GM21723 (cell line): ENCODE results near the gene PRRT3.
"Not testable (repeated sequence)": the region's sequence is repeated elsewhere in the genome, so short reads cannot be mapped to it uniquely, and the experiment has no call there.

ENCODE experiments used
- ATAC-seq: cut with Tn5 transposase; IDR thresholded peaks from one replicate; pipeline ENCODE4 v1.9.1; 2021; ENCODE audit warnings: mild to moderate bottlenecking, moderate library complexity; ENCODE audit not compliant: unreplicated experiment

The PRRT3 gene

DNA sequence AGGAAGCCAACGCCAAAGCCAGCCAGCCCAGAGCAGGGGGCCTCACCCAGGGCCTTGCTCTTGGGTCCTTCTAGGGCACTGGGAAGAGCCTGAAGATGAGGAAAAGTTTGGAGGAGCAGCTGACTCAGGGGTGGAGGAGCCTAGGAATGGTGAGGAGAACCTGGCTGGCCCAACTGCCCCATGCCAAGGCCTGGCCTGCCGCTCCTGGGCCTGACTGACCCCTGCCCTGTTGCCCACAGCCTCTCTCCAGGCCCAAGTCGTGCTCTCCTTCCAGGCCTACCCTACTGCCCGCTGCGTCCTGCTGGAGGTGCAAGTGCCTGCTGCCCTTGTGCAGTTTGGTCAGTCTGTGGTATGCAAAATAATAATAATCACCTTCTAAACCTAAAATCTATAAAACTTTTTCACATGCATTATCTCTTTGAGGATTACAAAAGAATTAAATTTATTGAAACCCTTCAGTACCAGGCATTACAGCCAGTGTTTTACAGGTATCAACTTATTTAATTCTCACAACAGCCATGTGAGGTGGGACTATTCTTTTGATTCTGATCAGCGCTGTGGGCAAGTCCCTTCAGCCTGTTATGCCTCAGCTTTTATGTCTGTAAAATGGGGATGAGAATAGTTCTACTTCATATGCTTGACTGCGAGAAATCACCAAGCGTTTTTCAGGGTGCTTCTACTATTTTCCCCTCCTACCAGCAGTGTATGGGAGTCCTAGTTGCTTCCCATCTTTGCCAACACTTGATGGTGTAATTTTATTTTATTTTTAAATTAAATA is 33.8 kb downstream of the PRRT3 start:
- no peak for ATAC-seq

DNA sequence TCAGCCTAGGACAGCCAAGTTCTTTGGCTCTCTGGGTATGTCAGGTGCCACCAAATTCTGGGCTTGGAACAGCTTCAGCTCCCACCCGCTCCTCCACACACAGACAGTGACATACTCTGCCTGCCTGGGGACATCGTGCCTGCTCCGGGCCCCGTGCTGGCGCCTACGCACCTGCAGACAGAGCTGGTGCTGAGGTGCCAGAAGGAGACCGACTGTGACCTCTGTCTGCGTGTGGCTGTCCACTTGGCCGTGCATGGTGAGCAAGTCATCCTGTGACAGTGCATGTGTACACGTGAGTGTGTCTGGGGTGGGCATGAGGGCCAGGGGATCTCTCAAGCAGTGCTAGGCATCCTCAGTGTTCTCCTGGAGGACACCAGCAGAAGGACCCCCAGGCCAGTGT is 34.4 kb downstream of the PRRT3 start:
- ATAC-seq, result no peak

DNA sequence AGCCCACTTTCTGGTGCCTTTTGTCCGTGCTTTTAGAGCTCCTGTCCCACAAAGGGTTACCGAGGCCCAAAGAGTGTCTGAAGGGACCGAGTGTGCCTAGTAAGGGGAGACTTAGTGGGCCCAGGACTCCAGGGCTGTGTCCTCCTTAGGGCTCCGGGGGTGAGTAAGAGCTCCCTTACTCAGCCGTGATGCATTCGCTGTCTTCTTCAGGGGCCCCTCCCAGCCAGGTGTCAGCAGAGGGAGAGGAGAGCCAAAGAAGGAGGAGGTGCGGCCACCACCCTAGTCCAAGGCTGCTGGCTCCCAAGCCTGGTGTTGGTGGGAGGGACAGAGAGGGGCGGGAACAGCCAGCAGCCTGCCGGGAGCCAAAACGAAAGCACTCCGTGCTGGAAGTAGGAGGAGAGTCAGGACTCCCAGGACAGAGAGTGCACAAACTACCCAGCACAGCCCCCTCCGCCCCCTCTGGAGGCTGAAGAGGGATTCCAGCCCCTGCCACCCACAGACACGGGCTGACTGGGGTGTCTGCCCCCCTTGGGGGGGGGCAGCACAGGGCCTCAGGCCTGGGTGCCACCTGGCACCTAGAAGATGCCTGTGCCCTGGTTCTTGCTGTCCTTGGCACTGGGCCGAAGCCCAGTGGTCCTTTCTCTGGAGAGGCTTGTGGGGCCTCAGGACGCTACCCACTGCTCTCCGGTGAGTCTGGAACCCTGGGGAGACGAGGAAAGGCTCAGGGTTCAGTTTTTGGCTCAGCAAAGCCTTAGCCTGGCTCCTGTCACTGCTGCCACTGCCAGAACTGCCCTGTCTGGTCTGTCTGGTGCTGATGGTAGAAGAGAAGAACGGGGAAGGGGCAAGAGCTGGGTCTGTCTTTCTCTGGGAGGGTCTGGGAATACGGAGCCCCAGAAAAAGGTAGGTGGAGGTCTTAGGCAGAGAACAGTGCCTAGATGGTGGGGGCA is 35.2 kb downstream of the PRRT3 start, which contains the start of gene IL17RC:
Gene IL17RC (plus strand): TSS at position 365 of the 947 bp plus-strand sequence. CDS start 218 bp downstream, at position 583.
- ATAC-seq, result no peak

DNA sequence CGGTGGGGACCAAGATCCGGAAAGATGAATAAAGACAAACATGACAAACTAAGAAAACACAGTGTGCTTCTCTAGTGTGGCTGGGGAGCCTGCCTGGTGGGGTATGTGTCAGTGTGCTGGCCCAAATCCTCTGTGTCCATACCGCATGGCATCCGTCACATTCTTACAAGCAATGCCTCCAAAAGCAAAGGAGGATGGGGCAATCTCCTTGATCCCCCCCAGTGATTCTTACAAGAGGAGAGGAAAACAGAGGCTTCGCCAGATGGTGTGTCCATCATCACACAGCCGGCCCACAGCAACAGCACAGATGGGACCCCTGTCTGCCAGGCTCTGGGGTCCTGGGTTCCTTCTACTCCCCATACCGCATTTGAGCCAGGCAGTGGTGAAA is 35.9 kb downstream of the PRRT3 start:
- no peak for ATAC-seq

DNA sequence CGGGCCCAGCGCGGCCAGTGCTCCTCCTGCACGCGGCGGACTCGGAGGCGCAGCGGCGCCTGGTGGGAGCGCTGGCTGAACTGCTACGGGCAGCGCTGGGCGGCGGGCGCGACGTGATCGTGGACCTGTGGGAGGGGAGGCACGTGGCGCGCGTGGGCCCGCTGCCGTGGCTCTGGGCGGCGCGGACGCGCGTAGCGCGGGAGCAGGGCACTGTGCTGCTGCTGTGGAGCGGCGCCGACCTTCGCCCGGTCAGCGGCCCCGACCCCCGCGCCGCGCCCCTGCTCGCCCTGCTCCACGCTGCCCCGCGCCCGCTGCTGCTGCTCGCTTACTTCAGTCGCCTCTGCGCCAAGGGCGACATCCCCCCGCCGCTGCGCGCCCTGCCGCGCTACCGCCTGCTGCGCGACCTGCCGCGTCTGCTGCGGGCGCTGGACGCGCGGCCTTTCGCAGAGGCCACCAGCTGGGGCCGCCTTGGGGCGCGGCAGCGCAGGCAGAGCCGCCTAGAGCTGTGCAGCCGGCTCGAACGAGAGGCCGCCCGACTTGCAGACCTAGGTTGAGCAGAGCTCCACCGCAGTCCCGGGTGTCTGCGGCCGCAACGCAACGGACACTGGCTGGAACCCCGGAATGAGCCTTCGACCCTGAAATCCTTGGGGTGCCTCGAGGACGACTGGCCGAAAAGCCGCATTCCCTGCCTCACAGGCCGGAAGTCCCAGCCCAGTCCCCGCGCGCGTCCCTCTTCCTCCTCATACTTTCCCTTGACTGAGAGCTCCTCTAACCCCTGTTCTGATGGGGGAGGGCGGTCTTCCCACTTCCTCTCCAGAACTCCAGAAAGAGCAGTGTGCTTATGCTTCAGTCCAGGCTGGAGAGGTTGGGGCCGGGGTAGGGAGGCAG is 36.7 kb downstream of the PRRT3 start:
- no peak for ATAC-seq

DNA sequence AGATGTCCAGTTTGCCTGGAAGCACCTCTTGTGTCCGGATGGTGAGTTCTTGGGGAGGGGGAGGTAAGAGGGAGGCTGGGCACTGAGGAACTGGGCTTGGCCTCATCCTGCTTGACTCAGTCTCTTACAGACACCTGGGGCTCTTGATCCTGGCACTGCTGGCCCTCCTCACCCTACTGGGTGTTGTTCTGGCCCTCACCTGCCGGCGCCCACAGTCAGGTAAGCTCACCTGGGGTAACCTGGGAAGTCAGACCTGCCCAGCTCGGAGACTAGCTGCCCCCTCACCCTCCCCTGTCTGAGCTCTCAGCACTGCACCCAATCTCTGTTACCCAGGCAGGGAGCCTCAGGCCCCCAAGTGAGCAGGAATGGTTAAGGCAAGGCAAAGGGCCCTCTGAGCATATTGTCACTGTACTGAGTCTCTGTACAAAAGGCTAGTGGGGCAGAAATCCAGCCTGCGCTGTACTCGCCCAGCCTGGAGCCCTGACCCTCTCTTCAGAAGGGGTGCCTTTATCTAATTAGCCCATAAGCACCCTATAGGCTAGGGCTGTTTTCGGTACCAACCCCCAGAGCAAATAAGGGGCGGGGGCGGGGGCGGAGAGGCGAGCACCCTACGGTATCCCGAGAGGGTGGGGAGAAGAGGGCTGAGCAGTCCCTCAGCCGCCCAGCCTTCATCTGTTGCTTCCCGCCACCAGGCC is 37.5 kb downstream of the PRRT3 start:
- no peak for ATAC-seq

DNA sequence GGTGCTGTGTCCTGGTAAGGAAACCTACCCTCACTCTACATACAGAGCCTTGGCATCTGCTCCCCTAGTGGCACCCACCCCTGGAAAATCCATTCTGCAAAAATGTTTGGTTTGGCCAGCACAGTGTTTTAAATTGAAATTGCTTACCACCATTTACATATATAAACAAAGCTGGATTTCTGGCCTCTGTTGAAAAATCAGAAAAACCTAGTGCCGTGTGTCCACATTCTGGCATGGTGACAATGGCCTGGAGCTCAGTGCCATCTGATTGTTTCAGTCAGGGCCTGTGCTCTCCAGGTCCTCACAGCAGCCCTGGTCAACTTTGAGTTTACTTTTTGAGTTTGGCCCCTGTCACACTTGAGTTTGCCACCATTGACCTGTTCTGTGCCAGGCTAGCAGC is 38.2 kb downstream of the PRRT3 start:
- ATAC-seq, result no peak

DNA sequence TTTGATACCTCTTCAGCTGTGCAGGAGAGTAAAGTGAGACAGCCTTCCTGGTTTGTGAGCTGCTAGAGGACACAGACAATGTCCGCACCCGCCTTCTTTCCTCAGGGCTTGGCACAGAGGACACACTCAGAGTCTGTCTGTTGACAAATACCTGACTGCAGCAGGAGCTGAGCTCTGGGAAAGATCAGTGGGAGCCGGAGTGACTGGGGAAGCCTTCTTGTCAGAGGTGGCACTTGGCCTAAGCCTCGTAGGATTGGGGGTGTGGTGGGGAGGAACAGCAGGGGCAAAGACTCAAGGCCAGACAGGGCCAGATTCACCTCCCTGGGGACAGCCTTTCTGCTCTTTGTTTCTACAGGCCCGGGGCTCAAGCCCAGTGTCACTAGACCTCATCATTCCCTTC is 38.6 kb downstream of the PRRT3 start:
- ATAC-seq, result no peak

DNA sequence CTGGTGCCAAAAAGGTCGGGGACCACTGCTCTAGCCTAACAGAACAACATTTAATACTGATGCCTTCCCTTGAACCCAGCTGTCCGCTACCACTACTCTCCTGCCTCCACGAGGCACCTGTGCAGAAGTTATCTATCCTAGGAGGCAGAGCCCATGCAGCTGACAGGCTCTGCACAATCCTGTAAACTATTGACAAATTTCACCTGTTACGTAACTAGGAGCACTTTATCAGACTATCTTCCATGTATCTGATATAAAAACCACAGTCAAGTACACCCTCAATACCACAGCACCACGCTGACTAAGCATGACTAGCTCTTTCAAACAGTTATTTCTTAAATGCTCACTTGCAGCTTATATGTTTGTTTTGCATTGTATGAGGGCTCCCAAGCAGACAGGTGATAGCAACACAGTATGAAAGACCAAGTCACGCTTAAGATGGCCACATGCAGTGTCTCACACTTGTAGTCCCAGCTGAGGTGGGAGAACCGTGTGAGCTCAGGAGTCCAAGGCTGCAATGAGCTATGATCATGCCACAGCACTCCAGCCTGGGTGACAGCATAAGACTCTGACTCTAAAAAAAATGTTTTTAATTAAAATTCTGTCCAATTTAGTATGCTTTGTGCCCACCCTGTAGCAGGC is 39.8 kb downstream of the PRRT3 start:
- ATAC-seq, result no peak

DNA sequence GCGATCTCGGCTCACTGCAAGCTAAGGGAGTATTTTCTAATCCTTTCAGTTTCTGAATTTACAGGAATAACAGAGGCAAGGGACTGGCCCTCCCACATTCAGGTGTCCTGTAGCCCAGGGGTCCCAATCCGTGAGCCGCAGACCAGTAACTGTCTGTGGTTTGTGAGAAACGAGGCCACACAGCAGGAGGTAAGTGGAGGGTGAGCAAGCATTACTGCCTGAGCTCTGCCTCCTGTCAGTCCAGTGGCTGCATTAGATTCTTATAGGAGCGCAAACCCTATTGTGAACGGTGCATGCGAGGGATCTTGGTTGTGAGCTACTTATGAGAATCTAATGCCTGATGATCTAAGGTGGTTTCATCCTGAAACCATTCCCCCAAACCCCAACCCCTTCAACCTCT is 40.3 kb downstream of the PRRT3 start:
- ATAC-seq, result no peak

DNA sequence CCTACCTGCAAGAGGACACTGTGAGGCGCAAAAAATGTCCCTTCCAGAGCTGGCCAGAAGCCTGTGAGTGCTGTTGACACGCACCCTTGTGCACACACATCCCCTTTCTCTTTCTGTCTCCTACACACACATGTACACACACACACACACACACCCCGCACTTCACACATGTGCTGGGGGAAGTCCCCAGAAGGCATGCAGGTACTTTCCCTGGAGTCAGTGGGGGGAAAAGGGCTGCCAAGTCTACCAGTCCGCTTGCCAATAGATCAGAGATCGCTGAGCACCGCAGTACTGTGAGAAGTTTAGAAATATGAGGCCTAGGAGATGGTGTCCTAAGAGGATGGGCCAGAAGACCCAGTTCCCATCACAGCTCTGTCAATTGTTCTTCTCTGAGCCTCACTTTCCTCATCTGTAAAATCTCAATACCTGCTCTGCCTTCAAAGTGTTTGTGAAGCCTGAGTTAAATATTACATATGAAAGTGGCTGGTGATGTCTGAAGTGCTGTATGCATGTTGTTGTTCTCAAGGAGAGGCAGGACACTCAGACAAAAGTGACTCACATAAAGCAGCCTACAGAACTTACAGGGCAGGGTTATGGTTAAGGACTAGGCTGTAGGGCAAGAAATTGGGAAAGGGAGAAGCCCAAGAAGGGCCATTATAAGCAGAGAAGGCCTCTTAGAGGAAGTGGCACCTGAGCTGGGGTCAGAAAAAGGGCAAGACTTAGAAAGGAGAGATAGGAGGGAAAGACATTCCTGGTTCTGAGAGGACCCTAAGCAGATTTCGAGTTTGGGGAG is 42.8 kb downstream of the PRRT3 start:
- ATAC-seq, result no peak

DNA sequence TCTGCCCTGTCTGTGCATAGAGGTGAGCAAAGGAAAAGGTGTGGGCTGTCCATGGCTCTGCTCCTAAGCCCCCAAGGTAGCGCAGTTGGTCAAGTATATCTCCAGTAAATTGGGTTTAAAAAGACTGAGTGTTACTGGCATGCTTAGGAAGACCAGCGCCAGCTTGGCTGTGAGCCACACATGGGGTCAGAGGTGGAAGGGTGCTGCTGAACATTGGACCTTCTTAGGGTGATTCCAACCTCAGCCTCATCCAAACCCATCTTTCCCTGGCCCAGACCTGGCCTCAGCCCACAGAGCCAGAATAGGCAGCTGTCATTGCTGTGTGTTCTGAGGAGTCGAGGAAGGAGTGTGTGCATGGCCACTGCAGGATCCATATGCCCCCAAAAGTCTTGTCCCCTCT is 43.9 kb downstream of the PRRT3 start:
- ATAC-seq, result no peak

DNA sequence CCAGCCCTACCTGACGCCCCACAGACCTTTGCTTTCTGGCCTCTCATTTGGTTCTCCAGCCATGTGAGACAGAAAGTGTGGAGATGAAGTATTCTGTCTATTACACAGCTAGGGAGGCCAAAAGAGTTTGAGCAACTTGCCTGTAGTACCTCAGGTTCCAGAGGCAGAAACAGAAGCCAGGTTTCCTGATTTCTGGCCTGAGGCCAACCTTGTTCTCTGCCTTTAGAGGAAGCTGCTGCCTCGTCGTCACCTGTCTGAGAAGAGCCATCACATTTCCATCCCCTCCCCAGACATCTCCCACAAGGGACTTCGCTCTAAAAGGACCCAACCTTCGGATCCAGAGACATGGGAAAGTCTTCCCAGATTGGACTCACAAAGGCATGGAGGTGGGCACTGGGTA is 45.7 kb downstream of the PRRT3 start:
- no peak for ATAC-seq

DNA sequence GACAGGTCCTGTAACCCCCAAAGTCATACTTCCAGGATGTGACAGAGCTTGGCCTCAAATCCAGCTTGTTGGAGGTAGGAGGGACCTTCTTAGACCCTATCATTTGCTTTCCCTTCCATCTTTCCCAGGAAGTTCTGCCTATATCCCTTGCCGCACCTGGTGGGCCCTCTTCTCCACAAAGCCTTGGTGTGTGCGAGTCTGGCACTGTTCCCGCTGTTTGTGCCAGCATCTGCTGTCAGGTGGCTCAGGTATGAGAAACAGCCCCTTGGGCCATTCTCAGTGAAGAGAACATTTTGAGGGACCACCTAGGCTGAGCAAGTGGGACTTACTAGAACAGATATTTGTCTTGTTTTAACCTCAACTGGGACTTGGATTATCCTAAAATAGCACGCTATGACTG is 48.3 kb downstream of the PRRT3 start:
- no peak for ATAC-seq

DNA sequence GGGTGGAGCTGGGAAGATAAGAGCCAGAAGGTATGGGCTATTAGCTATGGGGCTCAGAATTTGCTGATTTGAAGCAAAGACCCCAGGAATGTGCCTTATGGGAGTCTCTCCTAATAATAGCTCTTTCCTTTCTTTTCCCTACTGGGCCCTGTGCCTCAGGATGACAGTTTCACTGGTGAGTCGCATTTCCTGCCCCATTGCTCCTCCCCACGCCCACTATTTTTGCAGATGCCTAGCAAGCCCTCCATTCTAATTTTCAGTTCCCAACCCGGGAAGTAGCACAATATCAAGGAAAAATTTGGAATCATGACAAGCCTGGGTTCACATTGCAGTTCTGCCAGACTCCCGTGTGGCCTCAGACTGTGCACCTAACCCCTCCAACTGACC is 49.0 kb downstream of the PRRT3 start:
- no peak for ATAC-seq

DNA sequence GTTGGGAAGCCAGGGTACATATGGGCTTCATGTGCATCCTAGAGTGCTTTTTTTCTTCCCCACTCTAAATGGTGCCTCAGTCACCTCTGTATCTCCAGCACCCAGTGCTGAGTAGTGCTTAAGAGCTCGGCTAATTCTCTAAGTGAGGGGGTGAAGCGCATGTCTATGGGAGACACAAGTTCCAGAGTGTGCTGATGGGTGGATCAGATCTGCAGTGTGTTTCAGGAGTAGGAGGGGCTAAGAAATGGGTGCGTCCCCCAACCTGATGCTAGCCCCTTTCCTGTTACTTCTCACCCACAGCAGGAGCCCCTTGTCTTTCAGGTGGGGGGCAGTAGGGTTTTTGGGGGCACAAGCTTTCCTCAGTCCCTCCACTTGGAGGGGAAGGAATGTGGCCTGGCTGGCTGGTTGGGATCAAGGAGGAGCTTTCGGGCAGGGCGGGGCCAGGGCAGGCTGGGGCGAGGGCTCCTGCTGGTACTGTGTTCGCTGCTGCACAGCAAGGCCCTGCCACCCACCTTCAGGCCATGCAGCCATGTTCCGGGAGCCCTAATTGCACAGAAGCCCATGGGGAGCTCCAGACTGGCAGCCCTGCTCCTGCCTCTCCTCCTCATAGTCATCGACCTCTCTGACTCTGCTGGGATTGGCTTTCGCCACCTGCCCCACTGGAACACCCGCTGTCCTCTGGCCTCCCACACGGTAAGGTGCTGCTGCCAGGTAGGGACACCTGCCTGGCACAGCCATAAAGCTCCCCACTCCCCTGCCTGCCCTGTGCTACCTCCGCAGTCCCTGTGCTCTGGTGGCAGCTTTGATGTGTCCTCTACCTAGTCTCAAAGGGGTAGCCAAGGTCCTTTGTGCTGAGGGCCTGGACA is 49.6 kb downstream of the PRRT3 start, which contains the start of gene IL17RE:
Gene IL17RE (plus strand): TSS at position 477 of the 866 bp plus-strand sequence. CDS start 85 bp downstream, at position 562.
- no peak for ATAC-seq

DNA sequence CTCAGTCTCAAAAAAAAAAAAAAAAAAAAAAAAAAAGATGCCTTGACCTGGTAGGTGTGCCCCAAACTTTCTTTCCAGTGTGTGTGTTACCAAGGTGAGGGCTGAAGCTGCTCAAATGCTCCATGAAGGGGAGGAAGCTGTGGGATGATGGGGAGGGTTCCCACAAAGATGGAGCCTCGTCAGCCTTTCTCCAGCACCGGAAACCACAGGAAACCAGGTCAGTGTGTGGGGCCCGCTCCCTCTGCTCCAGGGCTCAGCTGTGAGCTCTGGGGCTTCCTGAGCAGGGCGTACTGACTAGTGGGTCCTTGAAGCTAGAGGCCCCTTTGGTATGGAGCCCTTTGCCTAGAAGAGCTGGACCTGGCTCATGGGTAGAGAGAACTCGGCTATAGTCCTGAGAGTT is 50.2 kb downstream of the PRRT3 start:
- no peak for ATAC-seq

DNA sequence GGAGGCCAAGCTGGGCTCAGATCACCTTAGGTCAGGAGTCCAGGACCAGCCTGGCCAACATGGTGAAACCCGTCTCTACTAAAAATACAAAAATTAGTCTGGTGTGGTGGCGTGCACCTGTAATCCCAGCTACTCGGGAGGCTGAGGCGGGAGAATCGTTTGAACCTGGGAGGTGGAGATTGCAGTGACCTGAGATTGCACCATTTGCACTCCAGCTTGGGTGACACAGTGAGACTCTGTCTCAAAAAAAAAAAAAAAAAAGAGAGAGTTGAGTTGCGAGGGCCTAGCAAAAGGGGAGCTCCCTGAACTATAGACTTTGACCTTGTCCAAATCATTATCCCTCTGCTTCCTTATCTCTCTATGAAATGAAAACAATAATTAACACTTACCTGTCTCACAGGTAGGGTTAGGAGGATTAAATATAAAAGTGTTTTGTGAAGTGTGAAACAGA is 51.2 kb downstream of the PRRT3 start:
- not testable (repeated sequence) for ATAC-seq
